ENCODE measurements around the gene ZNF511.
A peak's percentile ranks its signal among the peaks of the same experiment; 100 is the strongest.
"Not testable (repeated sequence)": the region's sequence is repeated elsewhere in the genome, so short reads cannot be mapped to it uniquely, and the experiment has no call there.

ZNF511 gene, protein sequence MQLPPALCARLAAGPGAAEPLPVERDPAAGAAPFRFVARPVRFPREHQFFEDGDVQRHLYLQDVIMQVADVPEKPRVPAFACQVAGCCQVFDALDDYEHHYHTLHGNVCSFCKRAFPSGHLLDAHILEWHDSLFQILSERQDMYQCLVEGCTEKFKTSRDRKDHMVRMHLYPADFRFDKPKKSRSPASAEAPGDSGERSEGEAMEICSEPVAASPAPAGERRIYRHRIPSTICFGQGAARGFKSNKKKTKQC

DNA sequence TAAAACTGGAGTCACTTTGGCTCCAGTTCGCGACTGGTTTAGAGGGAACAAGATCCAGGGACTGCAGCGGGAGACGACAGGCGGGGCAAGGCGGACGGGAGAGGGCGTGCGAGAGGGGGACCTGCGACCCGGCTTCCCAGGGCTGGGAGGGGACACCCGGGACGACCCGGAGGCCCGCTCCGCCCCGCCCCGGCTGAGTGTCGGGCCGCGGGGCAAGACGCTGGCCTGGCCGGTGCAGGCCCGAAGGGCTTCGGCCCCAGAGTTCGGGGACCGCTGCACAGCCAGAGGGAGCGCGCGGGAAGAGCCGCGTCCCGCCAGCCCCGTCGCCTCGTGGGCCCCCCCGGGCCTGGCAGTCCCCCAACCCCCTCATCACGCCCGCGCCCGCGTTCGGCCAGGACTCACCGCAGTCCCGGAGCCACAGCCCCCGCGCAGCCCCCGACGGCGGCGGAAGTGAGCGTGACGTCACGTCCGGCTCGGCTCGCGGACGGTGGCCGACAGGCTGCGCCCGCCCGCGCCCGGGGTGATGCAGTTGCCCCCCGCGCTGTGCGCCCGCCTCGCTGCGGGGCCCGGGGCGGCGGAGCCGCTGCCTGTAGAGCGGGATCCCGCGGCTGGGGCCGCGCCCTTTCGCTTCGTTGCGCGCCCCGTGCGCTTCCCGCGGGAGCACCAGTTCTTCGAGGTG is at the start of gene ZNF511, which contains the start of gene TUBGCP2:
TSS of gene ZNF511 (plus strand) at position 494 of the 679 bp plus-strand sequence. CDS start at position 524, 30 bp downstream.
TSS of gene TUBGCP2 (minus strand) at position 452 of the 679 bp plus-strand sequence. CDS start 5,931 bp downstream, outside the sequence.
- DNase-seq (ENCODE audit: low read depth in 2 of 2) = peak; percentile 81 to 86

DNA sequence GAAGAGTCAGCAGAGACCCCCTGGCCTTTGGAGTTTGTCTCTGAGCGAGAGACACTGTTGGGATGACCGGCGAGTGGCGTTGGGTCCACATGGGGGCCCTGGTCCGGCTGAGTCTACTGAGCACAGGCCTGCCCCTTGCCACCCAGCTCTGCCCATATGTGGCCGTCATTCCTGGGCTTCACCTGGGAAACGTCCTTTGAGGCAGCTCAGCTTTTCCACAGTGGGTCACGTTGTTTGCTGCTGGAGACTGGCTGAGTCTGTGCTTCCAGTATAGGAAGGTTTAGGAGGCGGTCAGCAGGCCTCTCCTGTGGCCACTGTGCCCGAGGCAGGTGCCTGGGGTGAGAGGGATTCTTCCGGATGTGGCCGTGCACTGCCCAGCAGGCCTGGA is 49.1 kb upstream of the ZNF511 start:
- DNase-seq (ENCODE audit: low read depth in 2 of 2) = no peak

DNA sequence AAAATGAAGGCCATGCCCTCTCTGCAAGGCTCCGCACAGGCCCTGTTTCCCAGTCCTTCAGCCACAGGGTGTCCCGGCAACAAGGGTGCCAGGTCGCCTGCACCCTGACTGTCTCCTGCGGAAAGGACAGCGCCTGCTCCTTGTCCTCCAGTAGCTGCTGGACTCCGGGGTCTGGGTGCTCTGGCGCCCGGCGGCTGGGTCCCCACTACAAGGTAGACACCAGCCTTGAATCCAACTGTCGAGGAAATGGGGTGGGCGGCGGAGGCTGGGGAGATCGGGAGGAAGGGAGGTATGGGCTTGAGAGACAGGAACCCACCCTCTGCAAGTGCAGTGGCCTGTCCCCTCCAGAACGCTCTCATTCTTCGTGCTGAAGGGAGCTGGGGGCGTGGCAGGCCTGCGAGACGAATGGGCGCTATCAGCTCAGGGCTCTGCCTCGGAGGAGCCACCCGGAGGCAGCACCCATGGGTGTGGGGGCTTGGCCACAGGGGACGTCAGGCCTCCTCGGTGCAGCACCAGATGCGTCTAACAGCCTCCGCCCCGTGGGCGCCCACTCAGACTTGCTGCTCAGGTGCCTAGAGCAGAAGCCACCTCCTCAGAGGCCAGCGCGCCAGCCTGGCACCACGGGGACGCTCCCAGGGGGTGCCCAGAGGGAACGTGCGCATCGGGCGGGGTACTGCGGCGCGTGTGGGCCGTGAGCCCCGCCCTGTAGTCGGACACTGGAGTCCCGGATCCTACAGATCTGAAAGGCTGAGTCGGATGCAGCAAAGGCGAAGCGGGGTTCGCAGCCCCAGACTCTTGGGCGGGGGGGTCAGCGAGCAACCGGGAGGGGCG is 47.6 kb upstream of the ZNF511 start:
- peak; percentile 66 to 68 for DNase-seq (ENCODE audit: low read depth in 2 of 2)

DNA sequence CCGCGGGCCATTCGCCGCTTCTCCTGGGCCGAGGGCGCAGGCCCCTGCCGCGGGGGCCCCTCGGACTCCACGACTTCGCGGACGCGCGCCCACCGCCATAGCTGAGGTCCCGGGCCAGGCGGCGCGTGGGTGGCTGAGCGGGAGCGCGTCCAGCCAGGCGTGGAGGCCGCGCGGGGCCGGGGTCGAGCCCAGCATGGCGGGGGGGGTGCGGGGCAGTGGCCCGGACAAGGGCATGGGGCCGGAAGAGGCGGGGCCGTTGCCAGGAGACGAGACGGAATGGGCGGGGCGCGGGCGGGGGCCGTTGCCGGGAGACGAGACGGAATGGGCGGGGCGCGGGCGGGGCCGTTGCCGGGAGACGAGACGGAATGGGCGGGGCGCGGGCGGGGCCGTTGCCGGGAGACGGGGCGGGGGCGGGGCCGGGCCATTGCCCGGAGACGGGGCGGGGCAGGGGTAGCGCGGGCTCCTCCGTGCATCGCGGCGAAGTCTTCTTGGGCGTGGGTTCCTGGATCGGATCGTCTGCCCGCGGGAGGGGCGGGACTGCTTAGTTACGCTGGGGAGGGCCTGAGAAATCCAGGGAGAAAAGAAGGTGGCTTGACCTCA is 46.9 kb upstream of the ZNF511 start:
- DNase-seq (ENCODE audit: low read depth in 2 of 2) = peak; percentile 69 to 79

DNA sequence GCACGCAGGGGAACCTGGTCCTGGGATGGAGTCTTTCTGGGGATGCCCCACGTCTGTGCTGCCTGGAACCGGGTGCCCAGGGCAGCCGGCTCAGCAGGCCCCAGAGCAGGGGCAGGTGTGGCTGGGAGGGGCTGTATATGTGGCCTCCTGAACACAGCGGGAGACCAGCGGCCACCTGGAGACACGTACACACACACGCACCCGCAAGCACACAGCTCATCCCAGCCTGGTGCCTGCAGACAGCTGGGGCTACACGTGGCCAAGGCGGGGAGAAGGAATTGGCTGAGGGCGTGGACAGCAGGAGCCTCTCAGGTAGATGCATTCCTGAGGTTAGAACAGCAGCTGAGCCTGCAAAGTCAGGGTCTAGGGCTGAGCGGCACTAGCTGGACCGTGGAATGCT is 46.0 kb upstream of the ZNF511 start:
- no peak for DNase-seq (ENCODE audit: low read depth in 2 of 2)

DNA sequence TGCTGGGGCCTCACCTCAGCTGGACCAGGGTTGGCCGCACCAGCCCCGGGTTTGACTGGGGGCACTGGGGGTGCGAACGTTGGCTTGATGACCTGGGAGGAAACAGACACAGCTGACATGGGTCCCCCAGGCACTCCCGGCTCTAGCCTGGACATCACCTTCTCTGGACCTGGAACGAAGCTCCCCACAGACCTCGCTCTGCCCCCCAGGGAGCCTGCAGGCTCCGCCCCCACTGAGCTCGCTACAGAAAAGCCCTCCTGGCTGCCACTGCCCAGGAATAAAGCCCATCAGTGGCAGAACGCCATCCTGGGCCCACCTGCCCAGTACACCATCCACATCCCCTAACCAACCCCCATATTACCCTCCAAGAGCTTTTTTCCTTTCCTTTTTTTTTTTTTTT is 45.0 kb upstream of the ZNF511 start:
- no peak for DNase-seq (ENCODE audit: low read depth in 2 of 2)

DNA sequence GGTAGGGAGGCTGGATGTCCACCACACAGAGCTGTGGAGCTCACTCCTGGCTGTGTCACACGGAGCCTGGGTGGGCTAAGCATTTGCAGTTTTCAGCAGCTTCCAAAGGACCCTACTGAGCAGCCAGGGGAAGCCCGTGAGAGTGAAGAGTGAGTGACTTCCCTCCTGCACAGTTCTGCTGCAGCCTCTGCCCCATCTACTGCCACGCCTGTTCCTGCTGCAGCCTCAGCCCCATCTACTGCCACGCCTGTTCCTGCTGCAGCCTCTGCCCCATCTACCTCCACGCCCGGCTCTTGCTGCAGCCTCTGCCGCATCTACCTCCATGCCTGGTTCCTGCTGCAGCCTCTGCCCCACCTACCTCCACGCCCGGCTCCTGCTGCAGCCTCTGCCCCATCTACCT is 44.3 kb upstream of the ZNF511 start:
- no peak for DNase-seq (ENCODE audit: low read depth in 2 of 2)

DNA sequence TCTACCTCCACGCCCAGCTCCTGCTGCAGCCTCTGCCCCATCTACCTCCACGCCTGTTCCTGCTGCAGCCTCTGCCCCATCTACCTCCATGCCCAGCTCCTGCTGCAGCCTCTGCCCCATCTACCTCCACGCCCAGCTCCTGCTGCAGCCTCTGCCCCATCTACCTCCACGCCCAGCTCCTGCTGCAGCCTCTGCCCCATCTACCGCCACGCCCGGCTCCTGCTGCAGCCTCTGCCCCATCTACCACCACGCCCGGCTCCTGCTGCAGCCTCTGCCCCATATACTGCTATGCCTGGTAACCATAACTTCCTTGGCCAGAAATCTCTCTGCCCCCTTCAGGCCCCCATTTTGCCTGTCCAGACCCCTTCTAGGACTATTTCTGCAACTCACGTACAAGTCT is 43.7 kb upstream of the ZNF511 start:
- not testable (repeated sequence) for DNase-seq (ENCODE audit: low read depth in 2 of 2)

DNA sequence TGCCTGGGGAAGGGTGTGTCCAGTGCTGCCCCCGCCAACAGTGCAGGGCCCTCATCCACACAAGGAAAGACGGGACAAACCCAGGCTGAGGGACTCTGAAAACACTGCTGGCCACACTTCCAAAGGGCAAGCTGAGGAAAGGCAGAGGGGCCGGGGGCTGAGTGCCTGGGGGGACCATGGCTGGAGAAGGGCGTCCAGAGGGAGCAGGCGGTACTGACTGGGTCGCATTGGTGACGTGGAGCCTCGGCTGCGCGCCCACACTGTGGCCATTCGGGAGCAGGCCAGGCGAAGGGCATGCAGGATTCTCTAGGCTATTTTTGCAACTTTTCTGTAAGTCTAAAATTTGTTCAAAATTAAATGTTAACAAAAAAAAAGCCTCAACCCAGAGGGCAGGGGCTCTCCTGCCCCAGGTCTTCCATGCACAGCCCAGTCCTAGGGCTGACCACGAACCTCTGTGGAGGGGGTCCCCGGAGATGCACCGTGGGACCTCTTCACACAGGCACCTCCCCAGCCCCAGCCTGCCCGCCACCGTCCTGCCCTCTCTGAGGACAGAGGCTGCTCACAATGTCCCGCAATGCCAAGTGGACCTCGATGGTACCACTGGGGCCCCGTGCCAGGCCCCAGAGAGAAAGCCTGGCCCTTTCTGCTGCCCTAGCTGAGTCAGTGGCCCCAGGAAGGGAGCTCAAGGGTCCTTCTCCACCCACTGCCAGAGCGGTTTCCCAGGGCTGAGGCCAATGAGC is 42.5 kb upstream of the ZNF511 start:
- no peak for DNase-seq (ENCODE audit: low read depth in 2 of 2)

DNA sequence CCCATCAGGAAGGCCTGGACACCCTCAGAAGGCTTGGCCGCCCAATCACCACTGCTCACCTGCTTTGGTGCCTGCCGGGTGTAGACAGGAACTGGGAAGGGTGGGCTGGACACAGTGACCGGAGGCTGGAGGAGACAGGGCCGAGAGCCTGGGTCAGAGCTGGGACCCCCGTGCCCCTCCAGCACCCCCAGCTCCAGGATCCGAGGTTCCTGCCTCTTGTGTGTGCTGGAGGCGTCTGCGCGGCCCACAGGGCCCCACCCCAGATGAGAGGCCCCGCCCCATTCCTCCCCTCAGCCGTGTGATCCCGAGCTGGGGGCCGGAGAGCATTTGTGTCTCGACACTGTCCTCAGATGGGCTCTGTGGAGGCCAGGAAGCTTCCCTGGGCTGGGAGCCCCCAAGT is 41.4 kb upstream of the ZNF511 start:
- no peak for DNase-seq (ENCODE audit: low read depth in 2 of 2)

DNA sequence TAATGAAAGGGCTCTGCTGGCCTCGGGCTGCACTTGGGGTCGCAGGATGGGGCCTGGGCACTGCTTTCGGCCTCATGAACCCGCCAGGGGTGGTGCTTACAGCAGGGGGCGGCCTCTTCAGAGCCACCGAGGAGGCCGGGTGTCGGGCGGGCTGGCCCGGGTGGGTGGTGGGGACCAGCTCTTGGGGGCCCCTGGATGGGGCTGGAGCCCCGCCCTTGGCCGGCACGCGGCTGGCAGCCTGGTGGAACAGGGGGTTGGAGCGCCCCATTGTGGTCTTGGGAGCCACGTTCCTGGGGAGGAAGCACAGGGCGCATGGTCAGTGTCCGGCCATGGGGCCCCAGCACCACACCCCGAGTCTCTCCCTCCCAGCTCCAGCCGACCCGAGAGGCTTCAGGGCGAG is 40.9 kb upstream of the ZNF511 start:
- no peak for DNase-seq (ENCODE audit: low read depth in 2 of 2)

DNA sequence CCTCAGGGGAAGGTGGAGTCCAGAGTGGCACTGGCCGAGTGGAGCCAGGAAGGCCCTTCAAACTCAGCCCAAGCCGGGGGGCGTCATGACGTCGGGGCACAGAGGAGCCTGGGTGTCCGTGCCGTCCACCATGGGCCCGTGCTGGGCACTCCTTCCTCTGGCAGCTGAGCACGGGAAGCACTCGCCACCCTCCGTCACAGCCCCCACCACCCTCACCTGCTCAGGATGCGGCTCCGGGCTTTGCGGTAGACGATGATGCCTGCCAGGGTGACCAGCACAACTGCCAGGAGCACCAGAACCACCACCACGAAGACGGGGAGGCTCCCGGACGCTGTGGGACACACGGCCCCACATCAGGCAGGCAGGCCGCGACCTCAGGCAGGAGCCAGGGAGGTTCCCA is 40.2 kb upstream of the ZNF511 start:
- DNase-seq (ENCODE audit: low read depth in 2 of 2) = no peak

DNA sequence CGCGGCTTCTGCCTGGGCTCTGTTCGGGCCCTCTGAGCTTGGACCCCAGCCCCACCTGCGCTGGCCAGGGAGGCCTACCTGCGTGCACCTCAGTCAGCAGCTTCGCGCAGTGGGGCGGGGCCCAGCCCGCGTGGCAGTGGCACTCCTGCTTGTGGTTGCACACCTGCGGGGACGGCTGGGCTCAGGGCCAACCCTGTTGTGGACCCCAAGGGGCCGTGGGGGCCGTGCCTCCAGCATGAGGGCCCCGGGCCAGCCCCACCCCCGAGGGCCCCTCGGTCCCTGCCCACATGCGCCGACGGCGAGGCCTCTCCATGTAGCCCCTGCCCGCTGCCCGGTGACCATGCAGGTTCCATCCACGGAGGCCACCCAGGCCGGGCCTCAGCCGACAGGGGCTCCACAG is 39.3 kb upstream of the ZNF511 start:
- DNase-seq (ENCODE audit: low read depth in 2 of 2) = no peak

DNA sequence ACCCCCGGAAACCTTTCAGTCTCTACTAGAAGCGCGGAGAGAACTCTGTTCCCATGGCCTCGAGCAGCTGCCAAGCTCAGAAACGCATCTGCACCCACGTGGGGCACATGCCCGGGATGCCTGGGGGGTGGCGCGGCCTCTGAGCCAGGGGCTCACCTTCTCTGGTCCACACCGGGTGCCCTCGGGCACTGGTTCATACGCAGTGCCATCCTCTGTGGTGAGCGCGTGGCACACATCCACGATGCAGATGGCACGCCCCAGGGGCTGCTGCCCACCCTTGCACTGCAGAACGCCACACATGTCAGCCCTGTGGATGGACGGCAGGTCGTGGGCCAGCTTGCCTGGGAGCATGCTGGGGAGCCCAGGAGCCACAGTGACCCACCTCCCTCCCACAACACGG is 38.5 kb upstream of the ZNF511 start:
- no peak for DNase-seq (ENCODE audit: low read depth in 2 of 2)

DNA sequence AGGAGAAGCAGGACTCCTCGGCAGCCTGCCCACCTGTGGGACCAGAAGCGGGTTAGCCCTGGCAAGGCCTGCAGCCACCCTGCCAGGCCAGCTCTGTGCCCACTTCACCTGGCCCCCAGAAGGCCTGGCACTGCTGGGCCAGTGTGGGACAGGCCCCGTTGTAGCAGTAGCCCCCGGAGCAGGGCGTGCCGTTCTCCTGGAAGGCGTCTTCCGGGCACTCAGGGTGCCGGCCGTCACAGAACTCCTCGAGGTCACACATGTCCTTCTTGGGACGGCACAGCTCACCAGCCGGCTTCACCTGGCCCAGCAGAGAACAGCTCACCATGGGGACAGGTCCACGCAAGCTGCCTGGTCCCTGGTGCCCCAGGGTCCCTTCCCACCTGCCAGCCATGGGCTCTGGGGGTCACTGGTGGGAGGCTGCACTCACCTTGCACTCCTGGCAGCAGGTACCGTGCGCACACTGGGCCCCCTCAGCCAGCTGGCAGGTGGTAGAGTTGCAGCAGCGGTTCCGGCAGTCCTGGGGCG is 37.9 kb upstream of the ZNF511 start:
- no peak for DNase-seq (ENCODE audit: low read depth in 2 of 2)

DNA sequence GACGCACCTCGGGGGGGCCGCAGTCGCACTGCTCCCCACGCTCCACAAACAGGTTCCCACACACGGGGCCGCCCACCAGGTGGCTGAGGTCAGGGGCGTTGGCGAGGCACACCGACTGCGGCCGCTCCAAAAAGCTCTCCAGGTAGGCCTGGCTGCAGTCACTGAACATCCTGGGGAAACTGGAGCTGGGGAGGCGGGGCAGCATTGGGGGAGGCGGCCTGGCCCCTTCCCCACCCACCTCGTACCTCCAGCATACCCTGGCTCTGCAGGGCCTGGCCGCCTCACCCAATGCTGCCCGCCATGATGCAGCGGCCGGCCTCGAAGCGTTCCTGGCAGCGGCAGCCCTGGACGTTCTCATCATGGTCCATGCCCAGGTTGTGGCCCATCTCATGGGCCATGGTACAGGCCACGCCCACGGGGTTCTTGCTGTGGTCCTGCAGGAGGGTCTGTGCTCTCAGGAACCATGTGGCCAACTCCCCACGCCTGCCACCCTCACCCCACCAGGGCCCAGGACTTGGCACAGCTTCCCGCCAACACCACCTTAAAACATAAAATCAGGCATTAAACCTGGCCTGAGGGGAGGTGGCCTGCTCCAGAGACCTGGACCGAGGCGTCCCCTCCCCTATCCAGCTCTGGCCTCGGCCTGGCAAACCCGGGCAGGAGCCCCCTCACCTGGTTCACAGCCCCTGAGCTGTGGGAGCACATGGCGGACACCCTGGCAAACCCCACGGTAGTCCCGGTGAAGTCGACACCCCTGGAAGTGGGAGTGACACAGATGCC is 37.0 kb upstream of the ZNF511 start:
- DNase-seq (ENCODE audit: low read depth in 2 of 2) = no peak

DNA sequence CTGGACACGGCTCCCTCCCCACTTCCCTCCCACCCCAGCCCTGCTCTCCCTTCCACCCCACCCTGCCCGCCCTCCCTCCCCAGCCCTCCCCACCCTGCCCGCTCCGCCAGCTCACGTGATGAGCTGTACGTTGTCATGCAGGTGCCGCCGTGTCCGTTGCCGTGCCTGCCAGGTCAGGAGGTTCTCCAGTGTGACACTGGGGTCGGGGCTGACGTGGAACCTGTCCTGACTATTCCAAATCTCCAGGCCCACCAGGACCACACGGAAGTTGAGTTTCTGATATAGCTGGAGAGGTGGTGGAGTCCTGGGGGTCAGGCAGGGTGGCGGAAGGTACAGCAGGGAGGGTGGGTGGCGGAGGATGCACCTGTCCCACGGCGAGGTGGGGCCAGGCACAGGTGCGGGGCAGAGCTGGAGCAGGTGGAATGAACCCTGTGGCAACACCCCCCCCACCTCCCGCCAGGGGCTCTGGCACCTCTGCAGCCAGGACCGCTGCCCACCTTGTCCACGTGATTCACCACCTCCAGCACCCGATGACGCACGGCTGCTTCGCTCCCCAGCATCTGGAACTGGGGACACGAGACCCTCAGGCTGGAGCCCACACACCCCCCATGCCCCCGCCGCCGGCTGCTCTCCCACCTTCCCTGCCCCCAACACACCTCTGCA is 36.3 kb upstream of the ZNF511 start:
- no peak for DNase-seq (ENCODE audit: low read depth in 2 of 2)

DNA sequence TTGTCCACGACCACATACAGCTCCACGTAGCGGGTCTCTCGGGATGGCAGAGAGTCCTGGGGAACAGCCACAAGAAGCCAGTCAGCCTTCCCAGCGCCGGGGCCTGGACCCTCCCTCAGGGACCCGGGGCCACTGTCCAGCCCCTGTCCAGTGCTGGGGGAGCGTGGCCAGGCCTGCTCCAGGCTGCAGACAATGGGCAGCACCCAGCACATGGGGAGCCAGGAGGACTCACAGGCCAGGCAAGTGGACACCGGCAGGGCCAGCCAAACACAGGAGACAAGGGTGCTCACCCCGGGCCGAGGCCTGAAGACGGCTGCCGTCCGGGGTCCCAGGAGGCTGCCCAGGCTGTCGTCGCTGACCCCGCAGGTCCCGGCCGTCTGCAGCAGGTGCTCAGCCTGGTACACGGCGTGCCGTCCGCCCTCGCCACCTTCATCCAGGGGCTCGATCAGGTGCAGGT is 35.7 kb upstream of the ZNF511 start:
- DNase-seq (ENCODE audit: low read depth in 2 of 2) = no peak

DNA sequence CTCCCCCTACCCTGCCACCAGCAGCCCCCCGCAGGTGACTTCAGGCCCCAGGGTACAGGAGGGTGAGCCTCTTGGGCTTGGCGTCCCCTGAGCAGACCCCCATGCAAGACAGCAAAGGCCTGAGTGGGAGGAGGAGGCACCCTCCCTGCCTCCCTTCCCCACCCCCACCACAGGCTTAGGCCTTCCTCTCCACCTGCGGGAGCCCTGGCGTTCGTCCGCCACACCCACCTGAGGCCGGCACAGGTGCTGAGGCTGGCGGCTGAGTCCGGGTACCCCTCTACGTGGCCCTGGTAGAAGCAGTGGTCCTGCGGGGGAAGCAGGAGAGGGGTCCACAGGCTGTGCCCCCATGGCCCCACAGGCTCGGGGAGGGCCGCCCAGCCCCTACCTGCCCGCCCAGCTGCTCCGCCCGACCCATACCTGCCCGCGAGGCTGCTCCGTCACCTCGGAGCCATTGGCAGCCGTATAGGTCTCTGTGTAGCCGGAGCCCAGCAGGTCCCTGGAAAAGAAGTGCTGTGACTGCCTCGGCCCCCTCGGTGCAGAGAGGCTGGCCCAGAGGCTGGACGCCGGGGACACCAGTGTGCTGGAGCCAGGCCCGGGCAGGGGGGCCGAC is 35.1 kb upstream of the ZNF511 start:
- no peak for DNase-seq (ENCODE audit: low read depth in 2 of 2)

Data from stimulated activated CD4-positive, alpha-beta T cell treated with anti-CD3 and anti-CD28 coated beads, Interleukin-15, amount 100 ng/mL, for 48 hours (primary cell).